HCT116 (cell line): ENCODE measurements around the gene OSER1. TPM values are rescaled to one million over a fixed set of nuclear protein-coding genes. Genes with fewer than 3 reads are reported as not detected.
A peak's percentile ranks its signal among the peaks of the same experiment; 100 is the strongest.

Experiments
- ATAC-seq: fragments of 200-7000 bp; cut with Tn5 transposase; 2 replicates; pipeline ENCODE4 v1.9.1; 2020; ENCODE audit warnings: mild to moderate bottlenecking, moderate library complexity
- BruUV-seq: library from RNA; stranded (reverse); fragments of 400-500 nt; replicated peaks from 2 replicates; lab custom pipeline; 2021; lab: Mats Ljungman, UMichigan
- CTCF ChIA-PET: fragments of 300-600 bp; sonication (Branson Sonifier 250); formaldehyde crosslinking; loops from one replicate; lab custom pipeline; 2021; ENCODE audit warnings: antibody characterized with exemption; lab: Charles Lee
- POLR2A ChIA-PET: fragments of 300-600, 350-600 bp; sonication (Branson Sonifier 250); formaldehyde crosslinking; loops from one replicate; lab custom pipeline; 2021; ENCODE audit warnings: antibody characterized with exemption; lab: Charles Lee
- RAD21 ChIA-PET, 2 experiments: fragments of 300-600 bp; sonication (Branson Sonifier 250); formaldehyde crosslinking; loops; one replicate each; lab custom pipeline; 2023; ENCODE audit warnings: low total read pairs in 2 of 2; ENCODE audit not compliant: uncharacterized antibody in 2 of 2, unreplicated experiment in 2 of 2, low non-redundant PET in 1 of 2; lab: Charles Lee
- DNase-seq: peaks from one replicate; pipeline ENCODE4 v3.0.0-alpha.2; 2010; ENCODE audit warnings: low read depth, low spot score
- H2AFZ ChIP-seq: fragments of 200-600 bp; shearing (Covaris generic), sonication (generic); 2 replicates; pipeline ENCODE4 v1.6.1; 2017; ENCODE audit warnings: low read depth, mixed run types, mixed read lengths, antibody characterized with exemption, low read length; ENCODE audit not compliant: poor library complexity, severe bottlenecking
- H3K27ac ChIP-seq: 2 replicates; pipeline ENCODE4 v1.5.1; 2012; ENCODE audit warnings: low read depth, low read length
- H3K27me3 ChIP-seq: fragments of 200-600 bp; sonication (generic); 2 replicates; pipeline ENCODE4 v1.6.1; 2016; ENCODE audit warnings: mixed run types, low read length, mixed read lengths; ENCODE audit not compliant: insufficient read depth
- H3K36me3 ChIP-seq, 2 experiments: fragments of 200-500 bp in 1 of 2; fragments of 200-600 bp in 1 of 2; sonication (Bioruptor generic) in 1 of 2; sonication (generic) in 1 of 2; 2 replicates each; pipeline versions ENCODE4 v1.5.1 to v1.6.1; 2014 to 2016; ENCODE audit warnings: low read length in 2 of 2, inconsistent platforms in 1 of 2, mixed read lengths in 1 of 2, mixed run types in 1 of 2; ENCODE audit not compliant: insufficient read depth in 2 of 2, control insufficient read depth in 1 of 2
- H3K4me1 ChIP-seq, 2 experiments: fragments of 200-600 bp in 1 of 2; sonication (generic) in 1 of 2; 2 replicates each; pipeline versions ENCODE4 v1.5.1 to v1.6.1; 2012 to 2017; ENCODE audit warnings: low read length in 2 of 2, inconsistent platforms in 1 of 2, mild to moderate bottlenecking in 1 of 2, mixed read lengths in 1 of 2, mixed run types in 1 of 2, moderate library complexity in 1 of 2; ENCODE audit not compliant: insufficient read depth in 2 of 2, control insufficient read depth in 1 of 2
- H3K4me2 ChIP-seq: fragments of 200-600 bp; sonication (generic); 2 replicates; pipeline ENCODE4 v1.6.1; 2017; ENCODE audit warnings: mixed run types, low read length, mixed read lengths
- H3K4me3 ChIP-seq, 2 experiments: fragments of 200-600 bp in 1 of 2; sonication (generic) in 1 of 2; replicated peaks in 1 of 2; 2 replicates each; pipeline ENCODE4 v1.5.1; 2011 to 2016; ENCODE audit warnings: low read length in 2 of 2, control low read depth in 1 of 2, low read depth in 1 of 2, mild to moderate bottlenecking in 1 of 2, mixed read lengths in 1 of 2, mixed run types in 1 of 2
- H3K79me2 ChIP-seq: fragments of 200-600 bp; sonication (generic); 2 replicates; pipeline ENCODE4 v1.6.1; 2017; ENCODE audit warnings: mild to moderate bottlenecking, mixed run types, low read length, moderate library complexity, mixed read lengths; ENCODE audit not compliant: insufficient read depth
- H3K9ac ChIP-seq: fragments of 200-600 bp; sonication (generic); 2 replicates; pipeline ENCODE4 v1.6.1; 2016; ENCODE audit warnings: low read length, mixed read lengths
- H3K9me2 ChIP-seq: fragments of 200-600 bp; sonication (generic), shearing (Covaris generic); 2 replicates; pipeline ENCODE4 v1.6.1; 2017; ENCODE audit warnings: mixed run types, mild to moderate bottlenecking, moderate library complexity; ENCODE audit not compliant: insufficient read depth
- H3K9me3 ChIP-seq, 2 experiments: fragments of 200-500 bp in 1 of 2; fragments of 200-600 bp in 1 of 2; sonication (Bioruptor generic) in 1 of 2; sonication (generic) in 1 of 2; 2 replicates each; pipeline ENCODE4 v1.6.1; 2014 to 2017; ENCODE audit warnings: low read length in 2 of 2, mixed read lengths in 2 of 2, inconsistent platforms in 1 of 2, low read depth in 1 of 2, mild to moderate bottlenecking in 1 of 2, mixed run types in 1 of 2, moderate library complexity in 1 of 2; ENCODE audit not compliant: control insufficient read depth in 1 of 2, insufficient read depth in 1 of 2
- H4K20me1 ChIP-seq: fragments of 200-600 bp; sonication (generic), shearing (Covaris generic); 2 replicates; pipeline ENCODE4 v1.6.1; 2017; ENCODE audit warnings: mixed run types, mild to moderate bottlenecking, moderate library complexity; ENCODE audit not compliant: insufficient read depth
- POLR2AphosphoS5 ChIP-seq: IDR thresholded peaks from 2 replicates; pipeline ENCODE4 v1.6.1; 2011; ENCODE audit warnings: mild to moderate bottlenecking, low read depth, low read length, moderate library complexity
- REST ChIP-seq: IDR thresholded peaks from 2 replicates; pipeline ENCODE4 v1.6.1; 2012; ENCODE audit warnings: low read depth
- SIN3A ChIP-seq: IDR thresholded peaks from 2 replicates; pipeline ENCODE4 v1.6.1; 2012; ENCODE audit warnings: low read depth
- intact Hi-C: fragments of 100-400 bp; cut with micrococcal nuclease; formaldehyde crosslinking; loops from 2 replicates; pipeline ENCODE4 v1.10.0; 2022
- total RNA-seq: library from RNA; stranded (reverse); gene quantifications from one replicate; pipeline ENCODE4 v1.2.1, GENCODE V29; 2021; ENCODE audit not compliant: unreplicated experiment

OSER1 gene
- total RNA-seq, 1 experiment from 2014 or later, result 28.4 TPM

GRCh38 chr20:44211177-44212039 is 837 bp upstream of the OSER1 start (continued):
- TF ChIP-seq REST, result no peak

- intact Hi-C loops, result loop anchor here (5.0 kb wide), 1 partner anchor 517 kb away; no protein-coding TSS in a partner anchor
- H3K36me3 ChIP-seq, result peaks cover 3 to 6% of the 10 kb centered on the region in 2 experiments; a peak in 2 of 4 replicates
- CTCF ChIA-PET, result interaction anchor here (2.5 kb wide), 1 partner anchor 8 kb away, joined by 10 read pairs; no protein-coding TSS in a partner anchor
- no peaks in the 10 kb centered on the region for H3K9me2 ChIP-seq
- no peaks in the 10 kb centered on the region for H3K27me3 ChIP-seq
- TSS peak; percentile 46 for BruUV-seq
- peak overlapping the region; percentile 72 to 97 for H3K4me3 ChIP-seq
- no peak for DNase-seq
- peak overlapping the region; percentile 91 for H3K4me2 ChIP-seq
- TF ChIP-seq SIN3A, result 0 out of 2 replicates have a peak, but pooled peaks have one; percentile 32
- TF ChIP-seq POLR2AphosphoS5, result no peak
- RAD21 ChIA-PET, result no interaction called here
- no peaks in the 10 kb centered on the region for H3K9me3 ChIP-seq
- peak overlapping the region; percentile 94 for H3K27ac ChIP-seq
- H3K4me1 ChIP-seq, result peaks cover 37 to 48% of the 10 kb centered on the region in 2 experiments
- H3K79me2 ChIP-seq, result peaks cover 53% of the 10 kb centered on the region
- no peak; the same call in 1 of the 2 replicates for ATAC-seq
- peak overlapping the region; percentile 97 for H3K9ac ChIP-seq
- POLR2A ChIA-PET, result no interaction called here
- no peak overlapping the region for H2AFZ ChIP-seq
- H4K20me1 ChIP-seq, result no peaks in the 10 kb centered on the region
Measured at GRCh38 chr20:44209686-44210405, 725 bp downstream of the OSER1 start.
